ENCODE data around the gene TNFAIP3. TPM values are rescaled to one million over a fixed set of nuclear protein-coding genes. Genes with fewer than 3 reads are reported as not detected.

TNFAIP3 gene
- 10 to 100 TPM; 21.6 to 48.4 (median 32.8) TPM for total RNA-seq

DNA sequence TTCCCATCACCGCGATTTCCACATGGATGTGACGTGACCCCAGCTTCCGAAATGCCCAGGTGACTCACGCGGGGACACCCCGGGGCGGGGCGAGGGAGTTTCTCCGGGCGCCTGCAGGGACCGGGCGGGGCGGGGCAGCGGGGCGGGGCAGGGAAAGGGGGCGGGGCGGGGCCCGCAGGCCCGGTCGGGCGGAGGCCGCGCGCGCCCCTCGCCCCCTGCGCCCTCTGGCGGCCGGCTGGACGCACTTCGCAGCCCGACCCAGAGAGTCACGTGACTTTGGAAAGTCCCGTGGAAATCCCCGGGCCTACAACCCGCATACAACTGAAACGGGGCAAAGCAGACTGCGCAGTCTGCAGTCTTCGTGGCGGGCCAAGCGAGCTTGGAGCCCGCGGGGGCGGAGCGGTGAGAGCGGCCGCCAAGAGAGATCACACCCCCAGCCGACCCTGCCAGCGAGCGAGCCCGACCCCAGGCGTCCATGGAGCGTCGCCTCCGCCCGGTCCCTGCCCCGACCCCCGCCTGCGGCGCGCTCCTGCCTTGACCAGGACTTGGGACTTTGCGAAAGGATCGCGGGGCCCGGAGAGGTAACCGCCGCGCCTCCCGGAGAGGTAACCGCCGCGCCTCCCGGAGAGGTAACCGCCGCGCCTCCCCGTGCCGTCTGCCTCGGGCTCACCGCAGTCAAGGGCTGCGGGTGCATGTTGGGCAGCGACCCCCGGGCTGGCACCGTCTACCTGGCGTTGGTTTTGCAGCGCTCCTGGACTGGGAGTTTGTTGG lies at the start of gene TNFAIP3:
Gene TNFAIP3, plus strand, starts transcription at position 346 of the 771 bp plus-strand sequence. CDS start 3,969 bp downstream, outside the sequence.
- TF ChIP-seq EP300 (IDR thresholded peaks at IDR 0.05) (peak in 1 of 2 donors; percentile 96), POLR2A (IDR thresholded peaks at IDR 0.05) (peak; percentile 59 to 84)
- TF ChIP-seq, protein P1, sequence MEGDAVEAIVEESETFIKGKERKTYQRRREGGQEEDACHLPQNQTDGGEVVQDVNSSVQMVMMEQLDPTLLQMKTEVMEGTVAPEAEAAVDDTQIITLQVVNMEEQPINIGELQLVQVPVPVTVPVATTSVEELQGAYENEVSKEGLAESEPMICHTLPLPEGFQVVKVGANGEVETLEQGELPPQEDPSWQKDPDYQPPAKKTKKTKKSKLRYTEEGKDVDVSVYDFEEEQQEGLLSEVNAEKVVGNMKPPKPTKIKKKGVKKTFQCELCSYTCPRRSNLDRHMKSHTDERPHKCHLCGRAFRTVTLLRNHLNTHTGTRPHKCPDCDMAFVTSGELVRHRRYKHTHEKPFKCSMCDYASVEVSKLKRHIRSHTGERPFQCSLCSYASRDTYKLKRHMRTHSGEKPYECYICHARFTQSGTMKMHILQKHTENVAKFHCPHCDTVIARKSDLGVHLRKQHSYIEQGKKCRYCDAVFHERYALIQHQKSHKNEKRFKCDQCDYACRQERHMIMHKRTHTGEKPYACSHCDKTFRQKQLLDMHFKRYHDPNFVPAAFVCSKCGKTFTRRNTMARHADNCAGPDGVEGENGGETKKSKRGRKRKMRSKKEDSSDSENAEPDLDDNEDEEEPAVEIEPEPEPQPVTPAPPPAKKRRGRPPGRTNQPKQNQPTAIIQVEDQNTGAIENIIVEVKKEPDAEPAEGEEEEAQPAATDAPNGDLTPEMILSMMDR (IDR thresholded peaks at IDR 0.05) = peak; percentile 77 to 98 (median 96)
- 0% methylated on average over 17 to 83 of the region's 87 CpGs for WGBS, 2 donors
- DNase-seq (ENCODE audit: low spot score in 2 of 2) = peak; percentile 84 to 90
- Histone ChIP-seq H3K4me1 (peaks cover 0 to 62% (median 24%) of the 10 kb centered on the region in 4 donors), H3K36me3 (no peaks in the 10 kb centered on the region), H3K27me3 (no peaks in the 10 kb centered on the region), H3K4me3 (peak within 1 kb of the TSS; percentile 82 to 86 (median 86)), H3K9me3 (no peaks in the 10 kb centered on the region), H3K27ac (peak within 1 kb of the TSS; percentile 85 to 96 (median 94))

DNA sequence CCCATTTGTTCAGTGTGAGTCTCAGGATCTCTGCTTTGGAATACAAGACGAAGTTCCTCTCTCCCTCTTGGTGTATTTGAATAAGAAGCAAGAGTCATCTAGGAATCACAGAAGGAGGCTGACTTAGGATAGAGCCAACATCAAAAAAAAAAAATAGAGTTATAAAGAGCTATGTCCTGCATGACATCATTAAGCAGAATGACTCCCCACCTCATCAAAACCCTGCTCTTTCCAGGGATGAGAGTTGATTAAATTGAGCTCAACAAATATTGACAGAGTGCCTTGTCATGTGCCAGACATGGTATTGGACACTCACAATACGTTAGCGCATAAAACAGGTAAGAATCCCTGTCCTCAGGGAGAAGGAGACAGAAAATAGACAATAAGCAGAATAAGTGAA lies 48.6 kb upstream of the TNFAIP3 start:
- H3K27ac ChIP-seq = no peak overlapping the region
- H3K4me3 ChIP-seq = no peak overlapping the region
- no peak for DNase-seq (ENCODE audit: low spot score in 2 of 2)
- TF ChIP-seq EP300 (IDR thresholded peaks at IDR 0.05) (no peak), POLR2A (IDR thresholded peaks at IDR 0.05) (no peak)
- TF ChIP-seq, protein P1 (IDR thresholded peaks at IDR 0.05) = no peak
- H3K4me1 ChIP-seq = peaks cover 0 to 17% (median 0%) of the 10 kb centered on the region in 4 donors
- WGBS, 2 donors = 95 to 97% methylated on average over 3 of the region's 3 CpGs
- no peaks in the 10 kb centered on the region for H3K9me3 ChIP-seq
- H3K36me3 ChIP-seq = no peaks in the 10 kb centered on the region
- H3K27me3 ChIP-seq = no peaks in the 10 kb centered on the region

DNA sequence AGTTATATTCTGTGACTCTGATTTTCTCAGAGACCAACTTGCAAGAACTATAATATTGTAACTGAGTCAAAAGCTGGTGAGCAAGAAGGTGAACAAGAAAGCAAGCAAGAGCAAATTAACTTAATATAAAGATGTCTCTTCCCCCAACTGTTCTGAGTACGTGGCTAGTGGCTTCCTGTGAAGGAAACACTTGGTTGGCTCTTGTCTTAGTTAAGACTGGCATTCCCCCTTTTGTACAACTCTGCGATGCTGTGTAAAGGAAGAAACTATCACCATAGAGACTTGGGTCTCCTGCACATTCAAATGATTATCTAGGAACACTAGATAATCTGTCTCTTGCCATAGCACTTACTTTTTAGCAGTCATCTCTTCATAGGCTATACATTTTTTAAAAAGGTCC lies 47.3 kb upstream of the TNFAIP3 start:
- DNase-seq (ENCODE audit: low spot score in 2 of 2) = no peak
- 50 to 79% methylated on average over 2 of the region's 2 CpGs for WGBS, 2 donors
- H3K36me3 ChIP-seq = no peaks in the 10 kb centered on the region
- TF ChIP-seq EP300 (IDR thresholded peaks at IDR 0.05) = no peak
- TF ChIP-seq, protein P1 (IDR thresholded peaks at IDR 0.05) = no peak
- H3K27me3 ChIP-seq = no peaks in the 10 kb centered on the region
- no peak overlapping the region for H3K27ac ChIP-seq
- peaks cover 0 to 26% (median 0%) of the 10 kb centered on the region in 4 donors for H3K4me1 ChIP-seq
- H3K4me3 ChIP-seq = no peak overlapping the region
- H3K9me3 ChIP-seq = no peaks in the 10 kb centered on the region

DNA sequence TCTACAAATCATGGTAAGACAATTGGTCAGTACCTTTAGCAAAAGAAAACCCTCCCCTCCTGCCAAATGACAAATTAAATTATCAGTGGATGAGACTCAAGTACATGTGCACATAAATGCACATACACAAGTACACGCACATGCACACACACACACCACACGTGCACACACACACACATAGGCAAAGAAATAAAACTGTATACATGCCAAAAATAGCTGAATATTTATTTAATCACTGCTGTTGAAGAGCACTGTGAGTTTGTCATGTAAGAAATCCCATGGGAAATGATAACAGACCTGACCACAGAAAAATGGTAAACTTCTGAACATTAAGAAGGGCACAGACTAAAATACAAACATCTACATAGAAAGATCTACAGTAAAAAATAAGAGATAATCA lies 46.6 kb upstream of the TNFAIP3 start:
- no peak overlapping the region for H3K4me3 ChIP-seq
- no peaks in the 10 kb centered on the region for H3K36me3 ChIP-seq
- H3K27me3 ChIP-seq = no peaks in the 10 kb centered on the region
- H3K27ac ChIP-seq = peak overlapping the region in 1 of 4 donors; percentile 16
- no peak for DNase-seq (ENCODE audit: low spot score in 2 of 2)
- H3K9me3 ChIP-seq = no peaks in the 10 kb centered on the region
- H3K4me1 ChIP-seq = peaks cover 0 to 26% (median 0%) of the 10 kb centered on the region in 4 donors
- no peak for TF ChIP-seq EP300 (IDR thresholded peaks at IDR 0.05)
- TF ChIP-seq POLR2A (IDR thresholded peaks at IDR 0.05) = no peak
- TF ChIP-seq, protein P1 (IDR thresholded peaks at IDR 0.05) = no peak
- WGBS, 2 donors = 77 to 80% methylated on average over 2 of the region's 2 CpGs

DNA sequence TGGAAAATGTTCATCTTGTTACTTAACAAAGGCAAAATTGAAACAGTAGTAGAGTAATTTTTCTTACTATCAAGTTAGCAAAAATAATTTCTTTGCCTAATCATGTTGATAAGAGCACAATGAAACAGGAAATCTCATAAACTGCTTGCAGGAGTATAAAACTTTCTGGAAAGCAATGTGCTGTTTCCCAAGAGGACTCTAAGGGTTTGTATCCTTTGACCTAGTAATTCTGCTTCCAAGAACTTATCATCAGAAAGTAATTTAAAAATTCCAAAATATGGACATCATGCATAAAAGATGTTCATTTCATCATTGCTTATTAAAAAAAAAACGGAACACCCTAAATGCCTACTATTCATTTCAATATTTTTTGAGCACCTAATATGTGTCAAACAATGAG lies 46.1 kb upstream of the TNFAIP3 start:
- Histone ChIP-seq H3K27ac (peak overlapping the region in 1 of 4 donors; percentile 16), H3K36me3 (no peaks in the 10 kb centered on the region), H3K4me1 (peaks cover 0 to 26% (median 0%) of the 10 kb centered on the region in 4 donors), H3K9me3 (no peaks in the 10 kb centered on the region), H3K4me3 (no peak overlapping the region), H3K27me3 (no peaks in the 10 kb centered on the region)
- TF ChIP-seq EP300 (IDR thresholded peaks at IDR 0.05) = peak; percentile 35 to 58
- TF ChIP-seq, protein P1 (IDR thresholded peaks at IDR 0.05) = no peak
- 26 to 31% methylated on average over 1 of the region's 1 CpG for WGBS, 2 donors
- no peak for DNase-seq (ENCODE audit: low spot score in 2 of 2)

Data from tibial nerve (tissue), 4 donors.